Kidney (tissue), 22 donors: ENCODE results near the gene CMTM8. TPM values are rescaled to one million over a fixed set of nuclear protein-coding genes. Genes with fewer than 3 reads are reported as not detected.
A peak's percentile ranks its signal among the peaks of the same experiment; 100 is the strongest.
"Not testable (repeated sequence)": the region's sequence is repeated elsewhere in the genome, so short reads cannot be mapped to it uniquely, and the experiment has no call there.

Source experiments
- DNase-seq, 5 donors: peaks; one replicate each; pipeline ENCODE4 v3.0.0-alpha.2; 2013 to 2020
- FAIRE-seq: peaks from 2 replicates; lab custom pipeline; 2012; peaks lifted over from hg19 to GRCh38; lab: Jason Lieb, UNC
- H3K27ac ChIP-seq, 2 donors: one replicate each; pipeline ENCODE4 v1.7.0; 2013; ENCODE audit warnings: low read depth in 2 of 2, low read length in 2 of 2, inconsistent platforms in 1 of 2
- H3K27me3 ChIP-seq: one replicate; pipeline ENCODE4 v1.7.1; 2013; ENCODE audit warnings: low read length, inconsistent platforms; ENCODE audit not compliant: control insufficient read depth, insufficient read depth
- H3K36me3 ChIP-seq, 3 donors: one replicate each; pipeline versions ENCODE4 v1.7.0 to v1.7.1; 2013; ENCODE audit warnings: low read length in 3 of 3, control low read depth in 1 of 3, inconsistent platforms in 1 of 3; ENCODE audit not compliant: insufficient read depth in 3 of 3, control insufficient read depth in 2 of 3
- H3K4me1 ChIP-seq, 3 donors: one replicate each; pipeline versions ENCODE4 v1.7.0 to v1.7.1; 2013; ENCODE audit warnings: low read length in 3 of 3, inconsistent platforms in 1 of 3, low read depth in 1 of 3; ENCODE audit not compliant: control insufficient read depth in 2 of 3, insufficient read depth in 2 of 3
- H3K4me3 ChIP-seq, 3 donors: one replicate each; pipeline versions ENCODE4 v1.7.0 to v1.8.1; 2013; ENCODE audit warnings: low read length in 3 of 3, control low read depth in 1 of 3, inconsistent platforms in 1 of 3
- H3K9ac ChIP-seq, 3 donors: one replicate each; pipeline versions ENCODE4 v1.7.0 to v1.7.1; 2013; ENCODE audit warnings: low read length in 3 of 3, control low read depth in 1 of 3, inconsistent platforms in 1 of 3
- H3K9me3 ChIP-seq, 3 donors: one replicate each; pipeline versions ENCODE4 v1.7.0 to v1.7.1; 2013; ENCODE audit warnings: low read length in 3 of 3, control low read depth in 1 of 3, inconsistent platforms in 1 of 3; ENCODE audit not compliant: control insufficient read depth in 2 of 3, insufficient read depth in 1 of 3
- CTCF ChIP-seq: IDR thresholded peaks from 3 replicates; pipeline ENCODE4 v1.5.1; 2012; ENCODE audit warnings: mild to moderate bottlenecking, moderate library complexity, borderline replicate concordance; ENCODE audit not compliant: insufficient read depth; ENCODE audit errors: extremely low read depth
- intact Hi-C: fragments of 100-400 bp; cut with DNase I; formaldehyde crosslinking; loops from one replicate; pipeline ENCODE4 v1.11.1; 2022
- long read RNA-seq, 10 donors: library from polyadenylated mRNA in 1 of 10; unstranded in 1 of 10; transcript quantifications; one replicate each; pipeline ENCODE4 v2.0.0 and lab custom pipeline, GENCODE V29; 2021 to 2026
- polyA plus RNA-seq: library from polyadenylated mRNA; stranded (reverse); fragments of 350-450 nt; fragmentation: Illumina TruSeq; extraction: RNeasy Lipid Tissue Mini Kit (QIAGEN cat#74804); gene quantifications from one replicate; pipeline ENCODE4 v1.2.3, GENCODE V29; 2014; ENCODE audit warnings: low read depth, low replicate concordance; ENCODE audit not compliant: insufficient read depth
- total RNA-seq: library from RNA; stranded (reverse); fragmentation: NEBNext Ultra II Directional; extraction: Animal tissue kit (Norgen Biotek cat#: 25700); gene quantifications from one replicate; pipeline ENCODE4 v1.2.1, GENCODE V29; 2021
- donor health status: control.
- donor health status: control.
- donor health status: control.
- donor health status: control.
- donor health status: control.
- donor health status: DM: yes; HTN: yes; CAD: no.
- donor health status: Normal renal cell carcinoma (clear cell type).

Gene CMTM8
- 5.4 TPM for total RNA-seq
- 9.6 TPM for polyA plus RNA-seq
- long read RNA-seq, donor 1, transcript CMTM8-201 (4 exons, 1,174 nt) = major isoform, 18 of 19 reads
- long read RNA-seq, donor 1, partial matches to known transcripts = 0 of 19 reads
- long read RNA-seq, donor 1, other reads (novel, unspliced or antisense) = 0 of 19 reads
- long read RNA-seq, donor 2, transcript CMTM8-201 (4 exons, 1,174 nt) = major isoform, 9 of 15 reads
- long read RNA-seq, donor 2, partial matches to known transcripts = 5 of 15 reads
- long read RNA-seq, donor 2, other reads (novel, unspliced or antisense) = 0 of 15 reads
- long read RNA-seq, donor 3, transcript CMTM8-201 (4 exons, 1,174 nt) = major isoform, 8 of 15 reads
- long read RNA-seq, donor 3, partial matches to known transcripts = 7 of 15 reads
- long read RNA-seq, donor 3, other reads (novel, unspliced or antisense) = 0 of 15 reads
- long read RNA-seq, donor 4, partial matches to known transcripts = 0 of 4 reads
- long read RNA-seq, donor 4, other reads (novel, unspliced or antisense) = 0 of 4 reads
- long read RNA-seq, donor 5, partial matches to known transcripts = 0 of 2 reads
- long read RNA-seq, donor 5, other reads (novel, unspliced or antisense) = 0 of 2 reads
- long read RNA-seq, donor 6, transcript CMTM8-201 (4 exons, 1,174 nt) = major isoform, 5 of 6 reads
- long read RNA-seq, donor 6, partial matches to known transcripts = 0 of 6 reads
- long read RNA-seq, donor 6, other reads (novel, unspliced or antisense) = 0 of 6 reads
- long read RNA-seq, donor 7, partial matches to known transcripts = 0 of 6 reads
- long read RNA-seq, donor 7, other reads (novel, unspliced or antisense) = 2 of 6 reads
- long read RNA-seq, donor 8, transcript CMTM8-201 (4 exons, 1,174 nt) = major isoform, 6 of 6 reads
- long read RNA-seq, donor 8, partial matches to known transcripts = 0 of 6 reads
- long read RNA-seq, donor 8, other reads (novel, unspliced or antisense) = 0 of 6 reads
- long read RNA-seq, donor 9, partial matches to known transcripts = 0 of 3 reads
- long read RNA-seq, donor 9, other reads (novel, unspliced or antisense) = 0 of 3 reads
- long read RNA-seq, donor 10, transcript CMTM8-201 (4 exons, 1,174 nt) = major isoform, 10 of 10 reads
- long read RNA-seq, donor 10, partial matches to known transcripts = 0 of 10 reads
- long read RNA-seq, donor 10, other reads (novel, unspliced or antisense) = 0 of 10 reads

GRCh38 chr3:32238453-32239306 lies at the start of gene CMTM8:
TSS of gene CMTM8 (plus strand) at chr3:32238680. CDS start at chr3:32238973, 293 bp downstream.
- Histone ChIP-seq H3K36me3 (no peaks in the 10 kb centered on the region), H3K9ac (peak within 1 kb of the TSS; percentile 47 to 71 (median 70)), H3K4me1 (peaks cover 3 to 10% (median 4%) of the 10 kb centered on the region in 3 donors), H3K9me3 (peaks cover 0 to 5% (median 0%) of the 10 kb centered on the region in 3 donors), H3K27me3 (no peaks in the 10 kb centered on the region), H3K4me3 (peak within 1 kb of the TSS; percentile 65 to 76 (median 75)), H3K27ac (peak within 1 kb of the TSS; percentile 60 to 65)
- peak; percentile 81 to 86 (median 84) for DNase-seq
- no peak for TF ChIP-seq CTCF
- no peak for FAIRE-seq
- intact Hi-C loops = no loop called here

- H3K9ac ChIP-seq = no peak overlapping the region
- H3K27ac ChIP-seq = no peak overlapping the region
- no peak for FAIRE-seq
- no peak for DNase-seq
- no peak overlapping the region for H3K4me3 ChIP-seq
- intact Hi-C loops = no loop called here
- no peaks in the 10 kb centered on the region for H3K4me1 ChIP-seq
- H3K27me3 ChIP-seq = no peaks in the 10 kb centered on the region
- H3K9me3 ChIP-seq = no peaks in the 10 kb centered on the region
- no peaks in the 10 kb centered on the region for H3K36me3 ChIP-seq
- TF ChIP-seq CTCF = no peak
Observed at GRCh38 chr3:32189693-32190092, 48.8 kb upstream of the CMTM8 start.

GRCh38 chr3:32190556-32190955 lies 47.9 kb upstream of the CMTM8 start:
- H3K36me3 ChIP-seq, H3K4me1 ChIP-seq, H3K27ac ChIP-seq, H3K9me3 ChIP-seq, intact Hi-C loops, H3K9ac ChIP-seq, FAIRE-seq, H3K27me3 ChIP-seq, H3K4me3 ChIP-seq, DNase-seq: not testable (repeated sequence)
